ENCODE data around the gene NSF.

DNA sequence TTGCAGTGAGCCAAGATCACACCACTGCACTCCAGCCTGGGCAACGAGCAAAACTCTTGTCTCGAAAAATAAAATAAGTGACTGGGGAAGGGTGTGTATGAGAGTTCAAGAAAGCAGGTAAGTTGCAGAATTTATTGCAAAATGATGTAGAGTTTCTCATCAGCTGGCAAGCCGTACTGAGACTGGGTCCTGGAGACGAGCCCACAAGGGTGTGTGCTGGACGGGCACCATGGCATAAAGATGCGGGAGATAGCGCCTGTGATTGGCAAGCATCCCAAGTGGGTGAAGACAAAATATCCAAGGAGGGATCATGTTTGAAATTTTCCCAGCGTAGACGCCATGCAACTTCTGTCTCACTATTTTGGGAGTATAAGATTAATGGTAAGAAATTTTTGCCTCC is 168.7 kb downstream of the NSF start:
- TF ChIP-seq, protein P1, sequence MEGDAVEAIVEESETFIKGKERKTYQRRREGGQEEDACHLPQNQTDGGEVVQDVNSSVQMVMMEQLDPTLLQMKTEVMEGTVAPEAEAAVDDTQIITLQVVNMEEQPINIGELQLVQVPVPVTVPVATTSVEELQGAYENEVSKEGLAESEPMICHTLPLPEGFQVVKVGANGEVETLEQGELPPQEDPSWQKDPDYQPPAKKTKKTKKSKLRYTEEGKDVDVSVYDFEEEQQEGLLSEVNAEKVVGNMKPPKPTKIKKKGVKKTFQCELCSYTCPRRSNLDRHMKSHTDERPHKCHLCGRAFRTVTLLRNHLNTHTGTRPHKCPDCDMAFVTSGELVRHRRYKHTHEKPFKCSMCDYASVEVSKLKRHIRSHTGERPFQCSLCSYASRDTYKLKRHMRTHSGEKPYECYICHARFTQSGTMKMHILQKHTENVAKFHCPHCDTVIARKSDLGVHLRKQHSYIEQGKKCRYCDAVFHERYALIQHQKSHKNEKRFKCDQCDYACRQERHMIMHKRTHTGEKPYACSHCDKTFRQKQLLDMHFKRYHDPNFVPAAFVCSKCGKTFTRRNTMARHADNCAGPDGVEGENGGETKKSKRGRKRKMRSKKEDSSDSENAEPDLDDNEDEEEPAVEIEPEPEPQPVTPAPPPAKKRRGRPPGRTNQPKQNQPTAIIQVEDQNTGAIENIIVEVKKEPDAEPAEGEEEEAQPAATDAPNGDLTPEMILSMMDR (conservative IDR thresholded peaks at IDR 0.05; ENCODE audit: low read depth, low read length): no peak
- no peak for TF ChIP-seq EZH2 (IDR thresholded peaks at IDR 0.05; ENCODE audit: borderline replicate concordance, low read depth, low read length, poor library complexity, severe bottlenecking)

Data from A673 (cell line).